ENCODE measurements around the gene ODR4. TPM values are rescaled to one million over a fixed set of nuclear protein-coding genes. Genes with fewer than 3 reads are reported as not detected.

ODR4 gene
- polyA plus RNA-seq, 1 donor from 2014 or later: 32.6 TPM

Other genes starting within 250 kb of the ODR4 start
- 0.15 and 0.20 TPM in 2 replicates for gene PRG4, start 79.6 kb upstream of the ODR4 start, polyA plus RNA-seq
- 84.4 and 91.2 TPM in 2 replicates for gene TPR, start 585 bp upstream of the ODR4 start, polyA plus RNA-seq
- not detected in 2 replicates for gene PDC, start 85.3 kb downstream of the ODR4 start, polyA plus RNA-seq

Data from neural cell (in vitro differentiated cells).